KBM-7 (cell line): ENCODE data around the gene PARVA.

Source experiments
- DNase-seq: peaks from one replicate; pipeline ENCODE4 v3.0.0-alpha.2; 2015
- in situ Hi-C: fragments of 300-500 bp; cut with MboI; formaldehyde crosslinking; loops from 2 replicates; pipeline ENCODE4 v1.14.3; 2020; ENCODE audit warnings: low sequenced_read_pairs, low pct_unique_long_range_greater_than_20kb, mixed read lengths

Gene PARVA

GRCh38 chr11:12372111-12372510, 5.3 kb upstream of the PARVA start:
- no peak for DNase-seq
- in situ Hi-C loops, result no loop called here

DNA sequence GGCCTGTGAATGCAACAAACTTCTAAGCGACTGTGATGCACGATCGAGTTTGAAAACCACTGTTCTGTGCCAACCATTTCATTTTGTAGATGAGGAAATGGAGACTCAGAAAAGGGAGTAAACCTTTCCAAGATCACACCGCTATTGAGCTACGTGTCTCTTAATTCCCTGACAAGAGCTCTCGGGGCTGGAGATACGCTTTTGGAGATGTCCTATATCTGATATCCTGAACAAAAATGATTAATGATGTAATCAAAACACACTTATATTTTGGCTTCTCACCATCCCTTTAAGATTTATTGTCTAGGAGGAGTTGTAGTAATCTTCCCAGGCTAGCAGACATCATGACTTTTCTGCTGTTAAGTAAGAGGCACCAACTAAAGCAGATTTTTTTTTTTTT, 1.7 kb upstream of the PARVA start:
- in situ Hi-C loops, result no loop called here
- no peak for DNase-seq

DNA sequence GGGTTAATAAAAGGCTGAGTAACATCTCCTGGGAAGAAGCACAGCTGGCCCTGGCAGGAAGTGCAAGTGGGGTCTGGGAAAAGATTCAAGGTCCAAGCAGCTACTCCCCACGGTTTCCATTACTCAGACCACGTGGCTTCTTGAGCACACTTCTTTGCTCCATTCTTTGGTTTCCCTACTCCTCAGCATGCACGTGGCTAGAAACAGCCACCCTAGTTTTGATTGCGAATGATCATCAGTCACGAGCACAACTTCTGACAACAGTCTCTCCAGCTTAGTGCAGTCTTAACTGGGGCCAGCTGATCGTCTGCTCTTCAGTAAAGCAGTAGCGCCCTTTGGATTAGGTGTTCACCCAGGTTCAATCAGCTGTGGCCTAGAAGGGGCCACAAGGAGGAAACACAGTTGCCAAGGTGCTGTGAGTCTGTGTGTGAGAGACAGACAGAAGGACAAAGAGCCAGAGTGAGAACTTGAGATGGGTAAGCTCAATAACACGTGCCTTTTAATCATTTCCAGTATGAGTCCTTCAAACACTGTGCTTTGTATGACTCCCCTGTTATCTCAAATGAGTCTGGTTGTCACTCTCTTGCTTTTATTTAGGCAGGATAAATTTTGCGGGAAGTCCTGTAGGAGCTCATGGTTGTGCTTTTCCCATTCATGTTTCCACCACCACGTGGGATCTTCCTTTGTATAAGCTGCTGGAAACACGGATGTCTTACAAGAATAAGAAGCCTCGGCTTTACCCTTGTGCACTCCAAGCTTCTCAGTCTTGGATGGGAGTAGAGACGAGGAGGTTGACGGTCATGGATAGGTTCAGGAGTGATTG, 901 bp upstream of the PARVA start:
- in situ Hi-C loops, result no loop called here
- no peak for DNase-seq

- in situ Hi-C loops, result no loop called here
- no peak for DNase-seq
Observed at GRCh38 chr11:12377824-12378593, 638 bp downstream of the PARVA start.

- no peak for DNase-seq
- in situ Hi-C loops, result no loop called here
Observed at GRCh38 chr11:12380565-12381325, 3.4 kb downstream of the PARVA start.

DNA sequence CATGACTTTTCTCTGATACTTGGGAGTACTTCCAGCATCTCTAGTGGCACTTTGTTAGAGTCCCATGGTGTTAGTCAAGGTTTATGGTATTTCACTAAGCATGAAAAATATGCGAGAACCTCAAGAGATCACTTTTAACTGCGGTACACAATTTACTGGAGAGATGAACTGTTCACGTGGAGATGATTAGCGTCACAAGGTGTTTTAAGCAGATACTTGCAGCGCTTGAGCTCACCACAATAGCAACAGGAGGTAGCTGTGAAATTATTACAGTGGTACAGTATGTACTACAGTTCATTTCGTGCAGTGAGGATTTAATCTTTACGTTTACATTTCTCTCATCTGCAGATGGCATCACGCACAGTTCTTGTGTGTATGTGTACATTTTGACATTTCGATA, 4.5 kb downstream of the PARVA start:
- in situ Hi-C loops, result no loop called here
- DNase-seq, result no peak

DNA sequence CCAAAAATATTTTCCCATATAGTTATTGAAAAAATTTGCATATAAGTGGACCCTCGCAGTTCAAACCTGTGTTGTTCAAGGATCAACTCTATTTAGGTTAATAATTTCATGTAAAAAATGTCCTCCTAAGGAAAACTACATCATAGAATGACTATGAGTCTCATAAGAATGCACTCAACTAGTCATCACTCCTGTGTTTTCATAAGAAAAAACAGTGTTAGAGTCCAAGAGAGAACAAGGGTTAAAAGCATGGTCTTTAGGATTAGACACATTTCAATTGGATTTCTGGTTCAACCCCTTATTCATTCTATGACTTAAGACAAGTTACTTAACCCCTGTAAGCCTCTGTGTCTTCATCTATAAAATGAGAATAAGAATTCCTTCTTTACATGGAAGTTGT, 5.1 kb downstream of the PARVA start:
- in situ Hi-C loops, result no loop called here
- DNase-seq, result no peak

DNA sequence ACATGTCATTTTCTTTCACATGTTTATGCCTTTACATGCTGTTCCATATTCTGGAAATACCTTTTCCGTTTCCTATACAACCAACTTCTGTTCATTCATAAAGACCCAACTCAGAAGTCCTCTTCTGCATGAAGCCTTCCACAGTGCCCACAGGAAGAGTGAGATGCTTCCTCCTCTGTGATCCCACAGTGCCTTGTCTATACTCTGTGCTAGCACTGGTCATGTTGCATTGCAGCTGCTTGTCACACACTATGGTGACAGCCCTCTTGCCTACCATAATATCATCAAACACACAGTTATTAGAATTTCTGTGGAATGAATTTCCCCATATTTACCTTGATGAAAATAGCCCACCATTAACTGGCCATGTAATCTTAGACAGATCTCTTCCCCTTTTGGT, 8.9 kb downstream of the PARVA start:
- DNase-seq, result no peak
- in situ Hi-C loops, result no loop called here

- in situ Hi-C loops, result no loop called here
- DNase-seq, result no peak
Observed at GRCh38 chr11:12386745-12387144, 9.4 kb downstream of the PARVA start.

DNA sequence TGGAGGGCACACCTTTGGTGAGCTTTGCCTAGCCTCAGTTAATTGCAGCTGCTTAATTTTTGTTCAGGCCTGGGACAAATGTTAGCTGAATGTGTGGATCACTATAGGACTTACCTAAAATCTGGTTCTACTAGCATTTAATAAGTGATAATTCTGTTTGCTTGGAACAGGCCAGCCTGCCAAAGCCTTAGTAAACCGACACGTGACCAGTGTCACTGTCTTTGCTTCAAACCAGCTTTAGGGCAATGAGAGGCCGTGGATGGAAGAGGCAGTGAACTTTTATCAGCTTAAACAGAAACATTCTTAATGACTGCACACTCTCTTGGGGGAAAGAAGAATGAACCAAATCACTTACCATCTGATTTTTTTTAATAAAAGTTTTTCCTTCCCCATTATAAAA, 10.8 kb downstream of the PARVA start:
- in situ Hi-C loops, result no loop called here
- no peak for DNase-seq

DNA sequence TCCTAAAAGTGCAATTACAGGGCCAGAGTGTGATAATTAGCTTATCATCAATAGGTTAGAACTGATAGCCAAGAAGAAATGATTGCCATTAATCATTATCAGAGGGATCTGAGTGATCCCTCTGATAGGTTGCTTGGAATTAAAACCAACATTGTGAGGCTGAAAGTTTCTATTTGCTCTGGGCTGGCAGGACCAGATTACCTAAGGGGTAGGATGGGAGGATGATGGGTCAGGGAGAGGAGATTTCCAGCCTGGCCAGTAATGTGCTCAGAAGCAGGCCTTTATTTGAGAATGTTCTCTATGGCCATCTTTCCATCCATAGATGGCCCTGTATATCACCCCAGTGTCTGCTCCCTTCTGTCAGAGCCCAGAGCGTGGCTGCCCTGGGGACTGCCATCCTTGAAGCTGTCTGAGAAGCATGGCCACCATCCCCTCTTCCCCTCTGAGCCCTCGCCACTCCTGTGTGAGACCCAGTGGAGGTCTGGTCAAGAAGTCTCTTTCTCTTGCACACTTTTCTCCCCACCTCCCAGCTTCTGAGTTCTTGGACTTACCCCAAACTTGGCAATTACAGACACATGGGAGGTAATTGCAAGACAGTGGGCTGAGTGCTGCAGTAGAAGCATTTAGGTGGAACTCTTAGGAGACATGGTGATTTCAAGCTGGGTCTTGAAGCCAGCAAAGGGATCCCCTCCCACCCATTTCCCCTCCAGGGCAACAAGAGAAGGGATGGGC, 11.7 kb downstream of the PARVA start:
- in situ Hi-C loops, result no loop called here
- DNase-seq, result no peak

- DNase-seq, result no peak
Observed at GRCh38 chr11:12389676-12390657, 12.6 kb downstream of the PARVA start.

DNA sequence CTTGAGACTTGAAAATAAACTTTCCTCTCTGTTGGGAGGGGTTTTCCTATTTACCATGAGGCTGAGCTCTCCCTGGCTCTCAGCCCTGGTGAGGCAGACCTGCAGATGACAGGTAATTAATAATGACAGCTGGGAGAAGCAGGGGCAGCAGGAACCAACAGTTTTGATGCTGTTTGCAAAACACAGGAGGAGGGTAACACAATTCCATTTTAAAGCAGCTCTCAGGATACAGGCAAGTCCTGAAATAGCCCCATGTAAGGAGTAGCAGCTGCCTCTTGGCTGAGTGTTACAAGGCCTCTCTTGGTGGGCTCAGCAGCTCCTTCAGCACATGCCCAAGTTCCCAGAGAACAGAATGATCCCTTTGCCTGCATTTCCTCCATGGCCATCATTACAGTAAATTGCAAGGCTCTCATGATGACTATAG, 13.3 kb downstream of the PARVA start:
- in situ Hi-C loops, result no loop called here
- DNase-seq, result no peak

More at GRCh38 chr11:12389676-12390657, 12.6 kb downstream of the PARVA start:
- in situ Hi-C loops, result no loop called here

GRCh38 chr11:12392672-12393071, 15.3 kb downstream of the PARVA start:
- in situ Hi-C loops, result no loop called here

DNA sequence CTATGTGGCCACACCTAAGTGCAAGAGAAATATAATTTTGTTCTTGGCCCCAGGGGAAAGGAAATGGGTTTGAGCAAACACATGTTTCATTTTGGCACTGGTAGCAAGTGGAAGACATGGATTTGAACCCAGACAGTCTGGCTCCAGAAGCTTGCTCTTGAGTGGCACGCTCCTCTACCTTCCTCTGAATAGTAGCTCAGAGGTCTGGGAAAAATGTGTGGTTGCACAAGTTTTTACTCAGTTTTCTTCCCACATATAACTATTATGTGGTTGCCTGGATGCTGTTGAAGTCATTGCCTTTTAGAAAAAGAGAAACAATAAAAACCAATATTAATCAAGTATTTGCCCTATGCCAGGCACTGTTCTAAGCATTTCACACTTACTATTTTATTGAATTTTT, 16.3 kb downstream of the PARVA start:
- in situ Hi-C loops, result no loop called here
- no peak for DNase-seq

More at GRCh38 chr11:12392672-12393071, 15.3 kb downstream of the PARVA start:
- DNase-seq, result no peak

GRCh38 chr11:12394601-12395000, 17.2 kb downstream of the PARVA start:
- DNase-seq, result no peak
- in situ Hi-C loops, result no loop called here

- DNase-seq, result no peak
- in situ Hi-C loops, result no loop called here
Observed at GRCh38 chr11:12395333-12395732, 18.0 kb downstream of the PARVA start.

DNA sequence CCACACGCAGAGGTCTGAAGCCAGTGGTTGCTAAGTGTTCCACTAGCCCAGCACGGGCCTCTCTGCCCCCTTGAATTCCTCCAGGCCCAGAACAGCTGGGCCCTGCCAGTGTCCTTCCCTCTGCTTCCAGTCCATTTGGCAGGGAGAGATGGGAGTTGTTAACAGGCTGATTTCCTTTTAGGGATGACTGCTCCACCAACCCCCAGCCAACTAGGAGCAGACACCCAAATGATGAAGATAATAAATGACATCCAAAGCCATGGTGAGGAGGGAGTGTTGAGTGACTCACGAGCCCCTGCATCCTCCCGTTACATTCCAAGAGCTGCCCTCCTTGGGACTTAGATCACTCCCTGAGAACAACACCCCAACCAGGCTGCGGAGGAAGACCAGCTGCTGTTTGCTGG, 20.6 kb downstream of the PARVA start:
- no peak for DNase-seq

More for the DNA sequence above, 20.6 kb downstream of the PARVA start:
- in situ Hi-C loops, result no loop called here
